HG03442 (cell line): ENCODE data around the gene ACCSL.

Experiments used
- ATAC-seq: cut with Tn5 transposase; IDR thresholded peaks from one replicate; pipeline ENCODE4 v1.9.1; 2021; ENCODE audit warnings: mild to moderate bottlenecking, moderate library complexity; ENCODE audit not compliant: unreplicated experiment

The ACCSL gene

GRCh38 chr11:44094260-44094868 is 46.6 kb downstream of the ACCSL start:
- peak; percentile 36 for ATAC-seq

GRCh38 chr11:44095506-44096359 is 48.0 kb downstream of the ACCSL start, which contains the start of gene EXT2:
TSS of gene EXT2 (plus strand) at chr11:44095678. CDS start at chr11:44107713, 12,035 bp downstream.
- ATAC-seq = peak; percentile 92

- ATAC-seq = no peak
Measured at GRCh38 chr11:44096360-44097185, 48.8 kb downstream of the ACCSL start.

GRCh38 chr11:44097821-44098220 is 50.0 kb downstream of the ACCSL start:
- ATAC-seq = no peak

- ATAC-seq = no peak
Measured at GRCh38 chr11:44101098-44101497, 53.3 kb downstream of the ACCSL start.

- ATAC-seq = no peak
Measured at GRCh38 chr11:44104481-44105294, 56.9 kb downstream of the ACCSL start.

GRCh38 chr11:44108260-44108659 is 60.5 kb downstream of the ACCSL start:
- no peak for ATAC-seq
